GM21423 (cell line): ENCODE results near the gene RBM10.

Experiments
- ATAC-seq: cut with Tn5 transposase; IDR thresholded peaks from one replicate; pipeline ENCODE4 v1.9.1; 2021; ENCODE audit warnings: mild to moderate bottlenecking, moderate library complexity; ENCODE audit not compliant: unreplicated experiment

Gene RBM10

GRCh38 chrX:47194194-47194787 lies 49.3 kb downstream of the RBM10 start:
- ATAC-seq = no peak

- ATAC-seq = no peak
These were observed 51.1 kb downstream of the RBM10 start for GRCh38 chrX:47196098-47196497.

- no peak for ATAC-seq
These were observed 52.5 kb downstream of the RBM10 start for GRCh38 chrX:47197526-47197925.

- ATAC-seq = no peak
These were observed 53.1 kb downstream of the RBM10 start for GRCh38 chrX:47198026-47198686.

GRCh38 chrX:47198687-47199080 lies 53.7 kb downstream of the RBM10 start:
- no peak for ATAC-seq

- no peak for ATAC-seq
These were observed 54.3 kb downstream of the RBM10 start for GRCh38 chrX:47199286-47199685.

GRCh38 chrX:47200385-47201150 lies 55.5 kb downstream of the RBM10 start:
- no peak for ATAC-seq

- no peak for ATAC-seq
These were observed 56.4 kb downstream of the RBM10 start for GRCh38 chrX:47201345-47201944.

GRCh38 chrX:47202316-47202715 lies 57.3 kb downstream of the RBM10 start:
- ATAC-seq = no peak

GRCh38 chrX:47202877-47203276 lies 57.9 kb downstream of the RBM10 start:
- no peak for ATAC-seq

DNA sequence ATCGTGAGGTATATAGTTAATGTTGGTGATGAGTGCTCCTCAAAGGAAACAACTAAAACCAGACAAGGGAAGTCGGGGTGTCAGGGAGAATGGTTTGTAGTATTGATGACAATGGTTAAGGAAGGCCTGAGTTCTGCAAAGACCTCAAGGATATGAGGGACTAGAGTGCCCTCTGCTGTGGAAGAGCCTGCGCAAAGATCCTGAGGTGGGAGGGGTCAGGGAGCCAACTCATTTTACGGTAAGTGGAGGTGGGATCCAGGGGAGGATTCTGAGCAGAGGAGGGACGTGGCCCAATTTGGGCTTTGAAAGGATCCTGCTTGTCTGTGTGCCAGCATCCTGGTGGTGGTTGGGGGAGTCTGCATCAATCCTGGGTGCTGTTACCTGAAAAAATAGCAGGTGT lies 59.9 kb downstream of the RBM10 start:
- ATAC-seq = no peak

DNA sequence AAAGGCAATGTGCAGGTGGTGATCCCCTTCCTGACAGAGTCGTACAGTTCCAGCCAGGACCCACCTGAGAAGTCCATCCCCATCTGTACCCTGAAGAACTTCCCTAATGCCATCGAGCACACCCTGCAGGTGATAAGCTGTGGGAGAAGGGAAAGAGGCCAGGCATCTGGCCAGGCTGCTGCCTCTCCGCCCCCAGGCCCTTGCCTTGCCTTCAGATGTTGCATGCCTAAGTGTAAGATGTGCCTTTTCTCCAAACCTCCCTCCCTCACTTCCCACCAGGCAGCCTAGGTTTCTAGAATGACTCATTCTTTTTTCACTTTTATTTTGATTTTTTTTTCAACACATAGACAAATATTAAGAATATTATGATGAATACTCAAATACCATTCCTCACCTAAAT lies 61.3 kb downstream of the RBM10 start:
- no peak for ATAC-seq

DNA sequence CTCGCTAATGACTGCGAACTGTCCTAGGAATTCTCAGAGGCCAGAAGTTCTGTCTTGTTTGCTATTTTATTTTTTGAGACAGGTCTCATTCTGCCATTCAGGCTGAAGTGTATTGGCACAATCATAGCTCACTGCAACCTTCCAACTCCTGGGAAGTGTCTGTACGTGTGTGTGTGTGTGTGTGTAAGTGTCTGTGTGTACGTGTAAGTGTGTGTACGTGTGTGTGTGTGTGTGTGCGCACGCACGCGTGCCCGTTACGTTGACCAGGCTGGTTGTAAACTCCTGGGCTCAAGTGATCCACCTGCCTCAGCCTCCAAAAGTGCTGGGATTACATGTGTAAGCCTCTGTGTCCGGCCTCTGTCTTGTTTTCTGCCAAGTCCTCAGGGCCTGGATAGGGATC lies 63.1 kb downstream of the RBM10 start:
- no peak for ATAC-seq

DNA sequence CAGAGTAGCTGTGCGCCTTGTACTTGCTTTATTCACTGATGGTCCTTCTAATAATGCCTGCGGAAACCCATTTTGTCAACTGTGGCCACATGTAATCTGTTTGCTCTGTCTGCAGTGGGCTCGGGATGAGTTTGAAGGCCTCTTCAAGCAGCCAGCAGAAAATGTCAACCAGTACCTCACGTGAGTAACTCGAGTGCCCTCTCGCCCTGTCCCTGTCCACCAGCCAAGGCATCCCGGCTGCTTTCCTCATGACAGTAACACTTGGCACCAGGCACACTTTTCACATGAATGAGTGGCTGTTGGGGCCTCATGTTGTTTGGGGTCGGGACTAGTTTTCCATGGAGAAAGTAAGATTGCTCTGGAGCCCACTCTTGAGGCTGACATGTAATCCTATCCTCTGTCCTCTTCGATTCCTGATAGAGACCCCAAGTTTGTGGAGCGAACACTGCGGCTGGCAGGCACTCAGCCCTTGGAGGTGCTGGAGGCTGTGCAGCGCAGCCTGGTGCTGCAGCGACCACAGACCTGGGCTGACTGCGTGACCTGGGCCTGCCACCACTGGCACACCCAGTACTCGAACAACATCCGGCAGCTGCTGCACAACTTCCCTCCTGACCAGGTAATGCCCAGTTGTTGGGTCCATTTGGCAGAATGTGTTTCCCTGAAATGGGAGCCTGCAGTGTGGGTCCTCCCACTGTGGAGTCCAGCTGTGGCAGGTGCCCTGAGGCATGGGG lies 64.7 kb downstream of the RBM10 start:
- ATAC-seq = no peak

DNA sequence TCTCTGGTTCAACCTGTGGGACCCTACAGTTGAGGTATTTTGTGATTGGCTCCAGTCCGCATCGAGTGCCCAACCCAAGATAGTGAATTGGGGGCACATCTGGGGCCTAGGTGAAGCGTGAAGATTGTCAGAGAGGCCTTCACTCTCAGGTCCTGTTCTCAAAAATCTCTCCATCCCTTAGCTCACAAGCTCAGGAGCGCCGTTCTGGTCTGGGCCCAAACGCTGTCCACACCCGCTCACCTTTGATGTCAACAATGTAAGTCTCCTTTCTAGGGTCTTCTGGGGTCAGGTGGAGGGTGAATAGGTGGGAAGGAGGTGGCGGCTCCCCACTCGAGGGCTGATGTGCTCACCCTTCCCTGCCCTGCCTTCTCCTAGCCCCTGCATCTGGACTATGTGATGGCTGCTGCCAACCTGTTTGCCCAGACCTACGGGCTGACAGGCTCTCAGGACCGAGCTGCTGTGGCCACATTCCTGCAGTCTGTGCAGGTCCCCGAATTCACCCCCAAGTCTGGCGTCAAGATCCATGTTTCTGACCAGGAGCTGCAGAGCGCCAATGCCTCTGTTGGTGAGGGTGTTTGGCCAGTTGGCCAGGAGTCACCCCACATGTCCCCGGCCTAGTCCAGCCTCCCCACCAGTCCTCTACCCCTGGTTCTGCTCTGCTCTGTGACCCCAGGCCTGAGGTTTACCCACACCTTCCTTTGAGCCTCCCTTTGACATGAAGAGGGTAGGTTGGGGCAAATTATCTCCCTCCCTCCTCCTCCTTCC lies 65.8 kb downstream of the RBM10 start:
- ATAC-seq = no peak

GRCh38 chrX:47212381-47213293 lies 67.6 kb downstream of the RBM10 start:
- no peak for ATAC-seq

- ATAC-seq = no peak
These were observed 69.5 kb downstream of the RBM10 start for GRCh38 chrX:47214435-47215077.

- ATAC-seq = no peak
These were observed 70.4 kb downstream of the RBM10 start for GRCh38 chrX:47215291-47215900.
